ENCODE measurements around the gene PIP4K2A. TPM values are rescaled to one million over a fixed set of nuclear protein-coding genes. Genes with fewer than 3 reads are reported as not detected.

PIP4K2A gene
- total and polyA plus RNA-seq, 2 of the 8 experiments (the other 6 are each of a cell fraction or from before 2014, with no cell fraction given) = 19.0 to 60.9 TPM

GRCh38 chr10:22541900-22542299, 172.5 kb downstream of the PIP4K2A start:
- no peaks in the 10 kb centered on the region for H3K79me2 ChIP-seq (ENCODE audit: control insufficient read depth in 1 of 2, insufficient read depth in 2 of 2, low read length in 2 of 2)
- no peak overlapping the region for H2AFZ ChIP-seq (ENCODE audit: low read length)
- no peak for FAIRE-seq
- no peak overlapping the region for H3K18ac ChIP-seq (ENCODE audit: extremely low read depth, low read length)
- H2BK12ac ChIP-seq (ENCODE audit: low read depth, low read length) = no peak overlapping the region
- TF ChIP-seq CEBPB (IDR thresholded peaks at IDR 0.05; ENCODE audit: low read depth, low read length) (no peak), E2F6 (IDR thresholded peaks at IDR 0.05) (no peak), GTF2F1 (IDR thresholded peaks at IDR 0.05; ENCODE audit: borderline replicate concordance, low read depth, low read length) (no peak), ATF3 (IDR thresholded peaks at IDR 0.05; ENCODE audit: insufficient read depth, low read depth, low read length) (no peak), HDAC2 (IDR thresholded peaks at IDR 0.05; ENCODE audit: borderline replicate concordance in 1 of 2, low read depth in 2 of 2, low read length in 2 of 2) (no peak), MAFK (IDR thresholded peaks at IDR 0.05; ENCODE audit: low read depth, low read length) (no peak), SIX5 (IDR thresholded peaks at IDR 0.05; ENCODE audit: low read depth, low read length) (no peak)
- H3K14ac ChIP-seq (ENCODE audit: insufficient read length) = no peak overlapping the region
- POLR2A ChIA-PET (ENCODE audit: partially characterized antibody) = no interaction called here
- WGBS, 2 experiments (ENCODE audit: extremely low coverage in 1 of 2, insufficient coverage in 1 of 2, insufficient read length in 1 of 2, insufficient replicate concordance in 2 of 2, low coverage in 1 of 2, low lambda C conversion rate in 2 of 2, missing lambda C conversion rate in 1 of 2) = 92% methylated on average over 7 of the region's 10 CpGs; no CpG with 5 or more reads in 1 of the 2 experiments
- H3K23me2 ChIP-seq (ENCODE audit: low read depth, low read length) = no peaks in the 10 kb centered on the region
- H3K56ac ChIP-seq (replicated peaks; ENCODE audit: insufficient read length, low read depth, low read length) = no peak overlapping the region
- no peak overlapping the region for H4K5ac ChIP-seq (ENCODE audit: insufficient read length, low read depth, low read length)
- H2BK15ac ChIP-seq (ENCODE audit: low read length) = no peak overlapping the region
- H4K20me1 ChIP-seq (replicated peaks in 1 of 2; ENCODE audit: control insufficient read depth in 1 of 2, insufficient read depth in 2 of 2, low read length in 2 of 2) = peaks cover 0 to 3% of the 10 kb centered on the region in 2 experiments
- no peaks in the 10 kb centered on the region for H3K27me3 ChIP-seq (replicated peaks in 1 of 4; ENCODE audit: control insufficient read depth in 3 of 4, extremely low read depth in 1 of 4, insufficient read depth in 3 of 4, low read length in 3 of 4)
- H3K4me2 ChIP-seq (ENCODE audit: insufficient read depth in 1 of 2, low read depth in 2 of 2, low read length in 2 of 2) = no peak overlapping the region
- peaks cover 4 to 35% (median 18%) of the 10 kb centered on the region in 4 experiments; a peak in 5 of 8 replicates for H3K36me3 ChIP-seq (ENCODE audit: control insufficient read depth in 2 of 4, insufficient read depth in 4 of 4, low read length in 3 of 4)
- no peak overlapping the region for H3K9ac ChIP-seq (replicated peaks in 1 of 4; ENCODE audit: extremely low read depth in 1 of 4, low read depth in 3 of 4, low read length in 3 of 4)
- H2BK20ac ChIP-seq (ENCODE audit: low read length) = no peak overlapping the region
- no peaks in the 10 kb centered on the region for H3K4me1 ChIP-seq (replicated peaks in 1 of 4; ENCODE audit: control insufficient read depth in 3 of 4, insufficient read depth in 4 of 4, low read length in 3 of 4)
- no peak overlapping the region for H3K4me3 ChIP-seq (ENCODE audit: extremely low read depth in 1 of 4, insufficient read depth in 2 of 4, low read depth in 3 of 4, low read length in 4 of 4)
- H2AK5ac ChIP-seq (ENCODE audit: low read depth, low read length) = no peak overlapping the region
- H4K91ac ChIP-seq (replicated peaks; ENCODE audit: insufficient read length, low read length) = no peak overlapping the region
- peak overlapping the region; percentile 44; the same call in 1 of the 2 replicates for H3K27ac ChIP-seq (ENCODE audit: low read depth, low read length)
- CTCF ChIA-PET (ENCODE audit: partially characterized antibody) = interaction anchor here (0.9 to 1.6 kb wide), 4 partner anchors 8 to 549 kb away, joined by 3 to 4 read pairs (median 3); no protein-coding TSS in a partner anchor
- H3K23ac ChIP-seq (ENCODE audit: insufficient read length) = no peak overlapping the region
- H2BK5ac ChIP-seq (ENCODE audit: low read depth, low read length) = no peak overlapping the region
- H4K8ac ChIP-seq (ENCODE audit: extremely low read depth, insufficient read depth, low read length) = peak overlapping the region; percentile 31; the same call in 1 of the 2 replicates
- H3K79me1 ChIP-seq (ENCODE audit: low read depth, low read length) = no peaks in the 10 kb centered on the region
- no peaks in the 10 kb centered on the region for H3K9me3 ChIP-seq (ENCODE audit: insufficient read depth in 2 of 2, low read depth in 1 of 2, low read length in 1 of 2)
- no peak overlapping the region for H3K4ac ChIP-seq (replicated peaks; ENCODE audit: insufficient read length, low read depth, low read length)
- DNase-seq (ENCODE audit: low read depth in 1 of 2, low spot score in 2 of 2) = no peak
- no peak overlapping the region for H2BK120ac ChIP-seq (replicated peaks; ENCODE audit: low read depth, low read length)

All from H1 (cell line).